H4 (cell line): ENCODE data around the gene OPA3. TPM values are rescaled to one million over a fixed set of nuclear protein-coding genes. Genes with fewer than 3 reads are reported as not detected.

ENCODE experiments used
- DNase-seq: peaks from one replicate; pipeline ENCODE4 v3.0.0-alpha.2; 2015; ENCODE audit warnings: low spot score
- total RNA-seq: library from RNA; depleted of rRNA; stranded (reverse); fragments of >200 nt; shearing (Covaris generic); gene quantifications from 2 replicates; pipeline ENCODE4 v1.2.3, GENCODE V29; 2014

Gene OPA3
- total RNA-seq, 1 experiment from 2014 or later, result 4.8 TPM

GRCh38 chr19:45598267-45599001 is 13.8 kb upstream of the OPA3 start:
- no peak for DNase-seq

GRCh38 chr19:45597425-45598111 is 13.0 kb upstream of the OPA3 start:
- no peak for DNase-seq

GRCh38 chr19:45595814-45596213 is 11.2 kb upstream of the OPA3 start:
- no peak for DNase-seq

GRCh38 chr19:45593520-45593919 is 8.9 kb upstream of the OPA3 start:
- no peak for DNase-seq

GRCh38 chr19:45592366-45592765 is 7.8 kb upstream of the OPA3 start:
- no peak for DNase-seq

GRCh38 chr19:45591638-45592005 is 7.0 kb upstream of the OPA3 start:
- DNase-seq, result no peak

- no peak for DNase-seq
Measured at GRCh38 chr19:45591004-45591637, 6.5 kb upstream of the OPA3 start.

- no peak for DNase-seq
Measured at GRCh38 chr19:45590300-45591003, 5.8 kb upstream of the OPA3 start.

GRCh38 chr19:45589768-45590167 is 5.2 kb upstream of the OPA3 start:
- no peak for DNase-seq

GRCh38 chr19:45587873-45588272 is 3.3 kb upstream of the OPA3 start:
- no peak for DNase-seq

GRCh38 chr19:45585158-45585577 is 566 bp upstream of the OPA3 start:
- DNase-seq, result no peak

GRCh38 chr19:45581576-45581975 is 3.0 kb downstream of the OPA3 start:
- DNase-seq, result no peak

- no peak for DNase-seq
Measured at GRCh38 chr19:45578861-45579260, 5.7 kb downstream of the OPA3 start.

- peak; percentile 34 for DNase-seq
Measured at GRCh38 chr19:45577111-45577905, 7.3 kb downstream of the OPA3 start.

- DNase-seq, result no peak
Measured at GRCh38 chr19:45576682-45577081, 7.9 kb downstream of the OPA3 start.

- no peak for DNase-seq
Measured at GRCh38 chr19:45575216-45575615, 9.4 kb downstream of the OPA3 start.

GRCh38 chr19:45574526-45574925 is 10.1 kb downstream of the OPA3 start:
- no peak for DNase-seq

GRCh38 chr19:45571457-45572220 is 13.0 kb downstream of the OPA3 start:
- no peak for DNase-seq

GRCh38 chr19:45569619-45570421 is 14.8 kb downstream of the OPA3 start:
- DNase-seq, result no peak

- DNase-seq, result no peak
Measured at GRCh38 chr19:45568732-45569131, 15.9 kb downstream of the OPA3 start.
